HG03354 (cell line): ENCODE results near the gene PPP4C.
"Not testable (repeated sequence)": the region's sequence is repeated elsewhere in the genome, so short reads cannot be mapped to it uniquely, and the experiment has no call there.

Experiments used
- ATAC-seq: cut with Tn5 transposase; IDR thresholded peaks from one replicate; pipeline ENCODE4 v1.9.1; 2021; ENCODE audit warnings: mild to moderate bottlenecking; ENCODE audit not compliant: unreplicated experiment, poor library complexity, severe bottlenecking

The PPP4C gene

GRCh38 chr16:30119428-30119827, 43.6 kb downstream of the PPP4C start:
- no peak for ATAC-seq

GRCh38 chr16:30120340-30121105, 44.7 kb downstream of the PPP4C start:
- ATAC-seq = no peak

- ATAC-seq = no peak
These were observed 46.2 kb downstream of the PPP4C start for GRCh38 chr16:30121741-30122571.

- ATAC-seq = no peak
These were observed 46.9 kb downstream of the PPP4C start for GRCh38 chr16:30122604-30123160.

GRCh38 chr16:30124985-30125379, 49.2 kb downstream of the PPP4C start:
- ATAC-seq = no peak

GRCh38 chr16:30125690-30126089, 49.9 kb downstream of the PPP4C start:
- ATAC-seq = not testable (repeated sequence)

GRCh38 chr16:30127993-30128392, 52.2 kb downstream of the PPP4C start:
- ATAC-seq = no peak

GRCh38 chr16:30131869-30132475, 56.2 kb downstream of the PPP4C start:
- ATAC-seq = no peak

GRCh38 chr16:30132591-30132990, 56.8 kb downstream of the PPP4C start:
- ATAC-seq = no peak
